Stimulated activated memory B cell treated with anti-CD40 and anti-IgM and Interleukin-4, amounts not matched to agents 10 μg/mL and 1 μg/mL and 100 μg/mL, for 72 hours (primary cell): ENCODE measurements around the gene RYR3.

Source experiments
- ATAC-seq: fragments of 150-1000 bp; cut with Tn5 transposase; 2 replicates; pipeline ENCODE4 v1.10.0; 2021
- H3K27ac Mint-ChIP-seq: one replicate; pipeline ENCODE4 v1.8.0; 2022; ENCODE audit warnings: mild to moderate bottlenecking, mixed read lengths
- H3K27me3 Mint-ChIP-seq: one replicate; pipeline ENCODE4 v1.8.0; 2022; ENCODE audit warnings: mixed read lengths
- H3K36me3 Mint-ChIP-seq: one replicate; pipeline ENCODE4 v1.8.0; 2022; ENCODE audit warnings: mixed read lengths
- H3K4me1 Mint-ChIP-seq: one replicate; pipeline ENCODE4 v1.8.0; 2022; ENCODE audit warnings: mixed read lengths
- H3K4me3 Mint-ChIP-seq: one replicate; pipeline ENCODE4 v1.8.0; 2022; ENCODE audit warnings: mild to moderate bottlenecking, moderate library complexity, mixed read lengths
- H3K9me3 Mint-ChIP-seq: one replicate; pipeline ENCODE4 v1.8.0; 2022; ENCODE audit warnings: mixed read lengths

RYR3 gene

GRCh38 chr15:33344530-33344929 is 33.8 kb downstream of the RYR3 start:
- H3K9me3 Mint-ChIP-seq: peaks cover 2% of the 10 kb centered on the region
- no peak overlapping the region for H3K4me3 Mint-ChIP-seq
- no peak for ATAC-seq
- H3K36me3 Mint-ChIP-seq: no peaks in the 10 kb centered on the region
- no peaks in the 10 kb centered on the region for H3K27me3 Mint-ChIP-seq
- no peaks in the 10 kb centered on the region for H3K4me1 Mint-ChIP-seq
- H3K27ac Mint-ChIP-seq: no peak overlapping the region

- Mint-ChIP-seq H3K27ac (no peak overlapping the region), H3K4me1 (no peaks in the 10 kb centered on the region), H3K27me3 (peaks cover 8% of the 10 kb centered on the region), H3K9me3 (peaks cover 5% of the 10 kb centered on the region), H3K36me3 (no peaks in the 10 kb centered on the region), H3K4me3 (no peak overlapping the region)
- ATAC-seq: no peak
These were observed 43.6 kb downstream of the RYR3 start for GRCh38 chr15:33354411-33354810.

GRCh38 chr15:33357845-33358244 is 47.1 kb downstream of the RYR3 start:
- ATAC-seq: no peak
- Mint-ChIP-seq H3K36me3 (no peaks in the 10 kb centered on the region), H3K27ac (no peak overlapping the region), H3K4me3 (no peak overlapping the region), H3K4me1 (no peaks in the 10 kb centered on the region), H3K9me3 (peaks cover 5% of the 10 kb centered on the region), H3K27me3 (peaks cover 11% of the 10 kb centered on the region)

GRCh38 chr15:33358306-33358705 is 47.5 kb downstream of the RYR3 start:
- no peak for ATAC-seq
- no peaks in the 10 kb centered on the region for H3K36me3 Mint-ChIP-seq

GRCh38 chr15:33360886-33361285 is 50.1 kb downstream of the RYR3 start:
- H3K4me1 Mint-ChIP-seq: no peaks in the 10 kb centered on the region
- no peaks in the 10 kb centered on the region for H3K36me3 Mint-ChIP-seq
- peaks cover 5% of the 10 kb centered on the region for H3K9me3 Mint-ChIP-seq
- no peak overlapping the region for H3K4me3 Mint-ChIP-seq
- peaks cover 11% of the 10 kb centered on the region for H3K27me3 Mint-ChIP-seq
- H3K27ac Mint-ChIP-seq: no peak overlapping the region
- no peak for ATAC-seq

More at GRCh38 chr15:33358306-33358705, 47.5 kb downstream of the RYR3 start:
- H3K27me3 Mint-ChIP-seq: peaks cover 11% of the 10 kb centered on the region
- no peak overlapping the region for H3K4me3 Mint-ChIP-seq
- no peak overlapping the region for H3K27ac Mint-ChIP-seq
- H3K4me1 Mint-ChIP-seq: no peaks in the 10 kb centered on the region
- H3K9me3 Mint-ChIP-seq: peaks cover 5% of the 10 kb centered on the region

GRCh38 chr15:33369941-33370622 is 59.3 kb downstream of the RYR3 start:
- no peaks in the 10 kb centered on the region for H3K4me1 Mint-ChIP-seq
- H3K9me3 Mint-ChIP-seq: no peaks in the 10 kb centered on the region
- no peak overlapping the region for H3K4me3 Mint-ChIP-seq
- H3K27ac Mint-ChIP-seq: no peak overlapping the region
- ATAC-seq: no peak
- no peaks in the 10 kb centered on the region for H3K36me3 Mint-ChIP-seq
- H3K27me3 Mint-ChIP-seq: no peaks in the 10 kb centered on the region

GRCh38 chr15:33370623-33371020 is 59.9 kb downstream of the RYR3 start:
- Mint-ChIP-seq H3K36me3 (no peaks in the 10 kb centered on the region), H3K9me3 (no peaks in the 10 kb centered on the region), H3K4me3 (no peak overlapping the region), H3K27me3 (no peaks in the 10 kb centered on the region), H3K27ac (no peak overlapping the region), H3K4me1 (no peaks in the 10 kb centered on the region)
- no peak for ATAC-seq

GRCh38 chr15:33371159-33371558 is 60.4 kb downstream of the RYR3 start:
- ATAC-seq: no peak
- Mint-ChIP-seq H3K4me3 (no peak overlapping the region), H3K27me3 (no peaks in the 10 kb centered on the region), H3K4me1 (no peaks in the 10 kb centered on the region), H3K36me3 (no peaks in the 10 kb centered on the region), H3K9me3 (no peaks in the 10 kb centered on the region), H3K27ac (no peak overlapping the region)

- Mint-ChIP-seq H3K27me3 (no peaks in the 10 kb centered on the region), H3K4me1 (no peaks in the 10 kb centered on the region), H3K36me3 (no peaks in the 10 kb centered on the region), H3K9me3 (no peaks in the 10 kb centered on the region), H3K27ac (no peak overlapping the region), H3K4me3 (no peak overlapping the region)
- ATAC-seq: no peak
These were observed 63.6 kb downstream of the RYR3 start for GRCh38 chr15:33374226-33374914.

- Mint-ChIP-seq H3K4me3 (no peak overlapping the region), H3K27ac (no peak overlapping the region)
These were observed 64.5 kb downstream of the RYR3 start for GRCh38 chr15:33375236-33375635.

GRCh38 chr15:33377204-33377603 is 66.4 kb downstream of the RYR3 start:
- no peak for ATAC-seq
- no peaks in the 10 kb centered on the region for H3K36me3 Mint-ChIP-seq
- no peaks in the 10 kb centered on the region for H3K9me3 Mint-ChIP-seq
- H3K4me1 Mint-ChIP-seq: no peaks in the 10 kb centered on the region
- H3K27me3 Mint-ChIP-seq: no peaks in the 10 kb centered on the region
- H3K27ac Mint-ChIP-seq: no peak overlapping the region
- no peak overlapping the region for H3K4me3 Mint-ChIP-seq

More at GRCh38 chr15:33375236-33375635, 64.5 kb downstream of the RYR3 start:
- ATAC-seq: no peak
- no peaks in the 10 kb centered on the region for H3K4me1 Mint-ChIP-seq
- no peaks in the 10 kb centered on the region for H3K9me3 Mint-ChIP-seq
- H3K27me3 Mint-ChIP-seq: no peaks in the 10 kb centered on the region
- H3K36me3 Mint-ChIP-seq: no peaks in the 10 kb centered on the region

- Mint-ChIP-seq H3K36me3 (no peaks in the 10 kb centered on the region), H3K4me1 (no peaks in the 10 kb centered on the region), H3K27ac (no peak overlapping the region), H3K9me3 (peaks cover 2% of the 10 kb centered on the region), H3K4me3 (no peak overlapping the region), H3K27me3 (no peaks in the 10 kb centered on the region)
- no peak for ATAC-seq
These were observed 68.2 kb downstream of the RYR3 start for GRCh38 chr15:33378866-33379480.

- no peaks in the 10 kb centered on the region for H3K27me3 Mint-ChIP-seq
- H3K36me3 Mint-ChIP-seq: no peaks in the 10 kb centered on the region
- no peak overlapping the region for H3K4me3 Mint-ChIP-seq
These were observed 69.6 kb downstream of the RYR3 start for GRCh38 chr15:33380406-33380805.

GRCh38 chr15:33382491-33382890 is 71.7 kb downstream of the RYR3 start:
- Mint-ChIP-seq H3K27me3 (peaks cover 3% of the 10 kb centered on the region), H3K27ac (no peak overlapping the region), H3K4me1 (no peaks in the 10 kb centered on the region), H3K4me3 (no peak overlapping the region), H3K36me3 (no peaks in the 10 kb centered on the region), H3K9me3 (peaks cover 2% of the 10 kb centered on the region)
- no peak for ATAC-seq

More at GRCh38 chr15:33380406-33380805, 69.6 kb downstream of the RYR3 start:
- H3K9me3 Mint-ChIP-seq: peaks cover 2% of the 10 kb centered on the region
- no peak overlapping the region for H3K27ac Mint-ChIP-seq
- ATAC-seq: no peak
- H3K4me1 Mint-ChIP-seq: no peaks in the 10 kb centered on the region

GRCh38 chr15:33384307-33384706 is 73.5 kb downstream of the RYR3 start:
- no peak for ATAC-seq
- H3K27ac Mint-ChIP-seq: no peak overlapping the region
- H3K4me3 Mint-ChIP-seq: no peak overlapping the region
- H3K4me1 Mint-ChIP-seq: no peaks in the 10 kb centered on the region
- H3K27me3 Mint-ChIP-seq: peaks cover 8% of the 10 kb centered on the region
- peaks cover 5% of the 10 kb centered on the region for H3K9me3 Mint-ChIP-seq
- H3K36me3 Mint-ChIP-seq: no peaks in the 10 kb centered on the region

- Mint-ChIP-seq H3K36me3 (no peaks in the 10 kb centered on the region), H3K9me3 (peaks cover 3% of the 10 kb centered on the region), H3K27me3 (peaks cover 6% of the 10 kb centered on the region), H3K27ac (no peak overlapping the region), H3K4me3 (no peak overlapping the region), H3K4me1 (no peaks in the 10 kb centered on the region)
- ATAC-seq: no peak
These were observed 81.7 kb downstream of the RYR3 start for GRCh38 chr15:33392453-33392852.
